Psoas muscle (tissue), 8 donors: Measurements from ENCODE around the gene GPC6. TPM values are rescaled to one million over a fixed set of nuclear protein-coding genes. Genes with fewer than 3 reads are reported as not detected.
"Not testable (repeated sequence)": the region's sequence is repeated elsewhere in the genome, so short reads cannot be mapped to it uniquely, and the experiment has no call there.

Experiments used
- ATAC-seq, 4 donors: fragments of 200-7000 bp; cut with Tn5 transposase; one replicate each; pipeline ENCODE4 v1.9.1; 2020; ENCODE audit warnings: moderate library complexity in 3 of 4, mild to moderate bottlenecking in 2 of 4
- DNase-seq, 2 donors: peaks; one replicate each; pipeline ENCODE4 v3.0.0-alpha.2; 2020
- H3K27ac ChIP-seq: fragments of 200-600 bp; one replicate; pipeline ENCODE4 v1.8.0; 2022
- H3K27me3 ChIP-seq, 3 donors: fragments of 200-600 bp in 1 of 3; one replicate each; pipeline versions ENCODE4 v1.6.1 to v1.8.0; 2013 to 2022; ENCODE audit warnings: low read length in 2 of 3, mild to moderate bottlenecking in 2 of 3, moderate library complexity in 1 of 3; ENCODE audit not compliant: insufficient read depth in 3 of 3
- H3K36me3 ChIP-seq, 2 donors: fragments of 200-600 bp in 1 of 2; one replicate each; pipeline versions ENCODE4 v1.6.1 to v1.8.0; 2013 to 2022; ENCODE audit warnings: low read depth in 1 of 2, mild to moderate bottlenecking in 1 of 2, moderate library complexity in 1 of 2; ENCODE audit not compliant: insufficient read depth in 1 of 2
- H3K4me1 ChIP-seq: fragments of 200-600 bp; one replicate; pipeline ENCODE4 v1.8.0; 2022
- H3K4me3 ChIP-seq: fragments of 200-600 bp; one replicate; pipeline ENCODE4 v1.8.0; 2022; ENCODE audit warnings: mild to moderate bottlenecking
- H3K9me3 ChIP-seq: fragments of 200-600 bp; one replicate; pipeline ENCODE4 v1.8.0; 2022
- WGBS, 3 donors: extraction: QIAGEN DNeasy Blood & Tissue Kit; methylation state at CpG; one replicate each; pipeline versions ENCODE4 v1.1.6 to v1.1.7; 2013; 5-methylcytosine and 5-hydroxymethylcytosine counted together
- intact Hi-C, 2 donors: fragments of 100-400 bp; cut with DNase I; formaldehyde crosslinking; loops; one replicate each; pipeline versions ENCODE4 v1.11.0 to v1.14.2; 2022
- polyA plus RNA-seq, 3 donors: library from polyadenylated mRNA; stranded (reverse); fragments of 200-250 nt; gene quantifications; one replicate each; pipeline ENCODE4 v1.2.3, GENCODE V29; 2013
- total RNA-seq, 4 donors: library from RNA; stranded (reverse); fragmentation: NEBNext Ultra II Directional in 2 of 4; extraction: Animal tissue kit (Norgen Biotek cat#: 25700) in 2 of 4; gene quantifications; one replicate each; pipeline versions ENCODE4 v1.2.1 to v1.2.4, GENCODE V29; 2021 to 2023
- TF ChIP-seq, protein P1 (sequence below): fragments of 200-600 bp; IDR thresholded peaks from one replicate; pipeline ENCODE4 v1.8.0; 2022; ENCODE audit warnings: antibody characterized with exemption
- donor health status: healthy with polysubstance abuse.
- donor health status: DM: no; HTN: no; CAD: no; lungs with moderate emphysema.
- donor health status: Bipolar disorder and iron deficiency.
- donor health status: healthy.
- donor health status: DM: yes; HTN: yes; CAD: no.
- donor health status: DM: no; HTN: no; CAD: no.
- donor health status: DM: no; HTN: no; CAD: no.
- donor health status: DM: yes; HTN: yes; CAD: no.

GPC6 gene
- total and polyA plus RNA-seq, 7 donors = 0.07 to 3.7 (median 0.57) TPM

- H3K27ac ChIP-seq = no peak overlapping the region
- DNase-seq (no peak), ATAC-seq (no peak)
- H3K36me3 ChIP-seq = no peaks in the 10 kb centered on the region
- no peaks in the 10 kb centered on the region for H3K27me3 ChIP-seq
- H3K9me3 ChIP-seq = no peaks in the 10 kb centered on the region
- TF ChIP-seq, protein P1, sequence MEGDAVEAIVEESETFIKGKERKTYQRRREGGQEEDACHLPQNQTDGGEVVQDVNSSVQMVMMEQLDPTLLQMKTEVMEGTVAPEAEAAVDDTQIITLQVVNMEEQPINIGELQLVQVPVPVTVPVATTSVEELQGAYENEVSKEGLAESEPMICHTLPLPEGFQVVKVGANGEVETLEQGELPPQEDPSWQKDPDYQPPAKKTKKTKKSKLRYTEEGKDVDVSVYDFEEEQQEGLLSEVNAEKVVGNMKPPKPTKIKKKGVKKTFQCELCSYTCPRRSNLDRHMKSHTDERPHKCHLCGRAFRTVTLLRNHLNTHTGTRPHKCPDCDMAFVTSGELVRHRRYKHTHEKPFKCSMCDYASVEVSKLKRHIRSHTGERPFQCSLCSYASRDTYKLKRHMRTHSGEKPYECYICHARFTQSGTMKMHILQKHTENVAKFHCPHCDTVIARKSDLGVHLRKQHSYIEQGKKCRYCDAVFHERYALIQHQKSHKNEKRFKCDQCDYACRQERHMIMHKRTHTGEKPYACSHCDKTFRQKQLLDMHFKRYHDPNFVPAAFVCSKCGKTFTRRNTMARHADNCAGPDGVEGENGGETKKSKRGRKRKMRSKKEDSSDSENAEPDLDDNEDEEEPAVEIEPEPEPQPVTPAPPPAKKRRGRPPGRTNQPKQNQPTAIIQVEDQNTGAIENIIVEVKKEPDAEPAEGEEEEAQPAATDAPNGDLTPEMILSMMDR = no peak
- no peaks in the 10 kb centered on the region for H3K4me1 ChIP-seq
- WGBS, 3 donors = 89 to 100% (median 92%) methylated on average over 2 of the region's 2 CpGs
- no peak overlapping the region for H3K4me3 ChIP-seq
- intact Hi-C loops = no loop called here
Observed at GRCh38 chr13:93190006-93190405, 36.6 kb upstream of the GPC6 start.

- H3K27ac ChIP-seq = no peak overlapping the region
- WGBS, 3 donors = 94 to 97% (median 95%) methylated on average over 4 of the region's 4 CpGs
- H3K9me3 ChIP-seq = no peaks in the 10 kb centered on the region
- no peaks in the 10 kb centered on the region for H3K4me1 ChIP-seq
- DNase-seq = no peak
- H3K36me3 ChIP-seq = no peaks in the 10 kb centered on the region
- no peaks in the 10 kb centered on the region for H3K27me3 ChIP-seq
- no peak for ATAC-seq
- no peak overlapping the region for H3K4me3 ChIP-seq
- TF ChIP-seq, protein P1 = no peak
- intact Hi-C loops = no loop called here
Observed at GRCh38 chr13:93193682-93194081, 32.9 kb upstream of the GPC6 start.

DNA sequence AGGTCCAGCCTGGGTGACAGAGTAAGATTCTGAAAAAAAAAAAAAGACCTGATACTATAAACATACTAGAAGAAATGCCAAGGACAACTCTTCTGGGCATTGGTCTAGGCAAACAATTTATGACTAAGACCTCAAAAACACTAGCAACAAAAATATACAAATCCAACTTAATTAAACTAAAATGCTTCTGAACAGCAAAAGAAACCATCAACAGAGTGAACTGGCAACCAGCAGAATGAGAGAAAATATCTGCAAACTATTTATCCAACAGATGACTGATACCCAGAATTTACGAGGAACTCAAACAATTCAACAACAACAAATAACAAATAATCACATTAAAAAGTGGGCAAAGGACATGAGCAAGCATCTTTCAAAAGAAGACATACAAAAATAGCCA, 26.8 kb upstream of the GPC6 start:
- Histone ChIP-seq H3K27me3 (no peaks in the 10 kb centered on the region), H3K4me3 (no peak overlapping the region), H3K4me1 (no peaks in the 10 kb centered on the region), H3K9me3 (peaks cover 5% of the 10 kb centered on the region), H3K27ac (no peak overlapping the region), H3K36me3 (no peaks in the 10 kb centered on the region)
- intact Hi-C loops = no loop called here
- ATAC-seq (no peak), DNase-seq (no peak)
- TF ChIP-seq, protein P1 = no peak
- 83 to 96% (median 91%) methylated on average over 1 of the region's 1 CpG for WGBS, 3 donors

DNA sequence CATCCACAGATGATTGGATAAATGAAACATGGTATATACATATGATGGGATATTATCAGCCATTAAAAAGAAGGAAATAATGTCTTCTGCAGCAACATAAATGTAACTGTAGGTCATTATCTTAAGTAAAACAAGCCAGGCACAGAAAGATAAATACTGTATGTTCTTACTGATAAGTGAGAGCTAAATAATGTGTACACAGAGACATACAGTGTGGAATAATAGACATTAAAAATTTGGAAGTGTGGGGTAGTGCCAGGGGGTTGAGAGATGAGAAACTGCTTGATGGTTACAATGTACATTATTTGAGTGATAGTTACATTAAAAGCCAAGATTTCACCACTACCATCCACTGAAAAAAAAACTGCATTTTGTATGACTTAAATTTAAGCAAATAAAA, 26.0 kb upstream of the GPC6 start:
- H3K9me3 ChIP-seq = peaks cover 5% of the 10 kb centered on the region
- H3K36me3 ChIP-seq = no peaks in the 10 kb centered on the region
- DNase-seq (no peak), ATAC-seq (no peak)
- H3K4me3 ChIP-seq = no peak overlapping the region
- no peaks in the 10 kb centered on the region for H3K27me3 ChIP-seq
- intact Hi-C loops = no loop called here
- TF ChIP-seq, protein P1 = no peak
- H3K27ac ChIP-seq = no peak overlapping the region
- H3K4me1 ChIP-seq = no peaks in the 10 kb centered on the region

- peaks cover 5% of the 10 kb centered on the region for H3K9me3 ChIP-seq
- H3K4me3 ChIP-seq = no peak overlapping the region
- H3K27me3 ChIP-seq = no peaks in the 10 kb centered on the region
- H3K27ac ChIP-seq = no peak overlapping the region
- intact Hi-C loops = no loop called here
- H3K4me1 ChIP-seq = no peaks in the 10 kb centered on the region
- DNase-seq = no peak
- ATAC-seq = no peak
- WGBS, 3 donors = 66 to 86% (median 68%) methylated on average over 1 of the region's 1 CpG
- no peaks in the 10 kb centered on the region for H3K36me3 ChIP-seq
- TF ChIP-seq, protein P1 = no peak
Observed at GRCh38 chr13:93201992-93202558, 24.5 kb upstream of the GPC6 start.

DNA sequence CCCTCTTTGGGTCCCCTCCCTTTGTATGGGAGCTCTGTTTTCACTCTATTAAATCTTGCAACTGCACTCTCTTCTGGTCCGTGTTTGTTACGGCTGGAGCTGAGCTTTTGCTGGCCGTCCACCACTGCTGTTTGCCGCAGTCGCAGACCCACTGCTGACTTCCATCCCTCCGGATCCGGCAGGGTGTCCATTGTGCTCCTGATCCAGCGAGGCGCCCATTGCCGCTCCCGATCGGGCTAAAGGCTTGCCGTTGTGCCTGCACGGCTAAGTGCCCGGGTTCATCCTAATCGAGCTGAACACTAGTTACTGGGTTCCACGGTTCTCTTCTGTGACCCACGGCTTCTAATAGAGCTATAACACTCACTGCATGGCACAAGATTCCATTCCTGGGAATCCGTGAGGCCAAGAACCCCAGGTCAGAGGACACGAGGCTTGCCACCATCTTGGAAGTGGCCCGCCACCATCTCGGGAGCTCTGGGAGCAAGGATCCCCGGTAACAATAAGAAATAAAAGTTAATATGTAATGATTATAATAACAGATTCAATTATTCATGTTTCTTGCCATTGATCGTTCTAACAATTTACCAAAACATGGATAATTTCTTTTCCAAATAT, 19.7 kb upstream of the GPC6 start:
- H3K4me3 ChIP-seq, H3K9me3 ChIP-seq, H3K27ac ChIP-seq, ATAC-seq, H3K27me3 ChIP-seq, H3K36me3 ChIP-seq, H3K4me1 ChIP-seq, DNase-seq, intact Hi-C loops: not testable (repeated sequence)
- WGBS, 3 donors = 84 to 90% (median 88%) methylated on average over 24 of the region's 24 CpGs
